Loucy (cell line): ENCODE measurements around the gene SFMBT2.
"Not testable (repeated sequence)": the region's sequence is repeated elsewhere in the genome, so short reads cannot be mapped to it uniquely, and the experiment has no call there.

ENCODE experiments used
- H2AFZ ChIP-seq: fragments of 200-600 bp; sonication (generic); 2 replicates; pipeline ENCODE4 v1.6.0; 2016; ENCODE audit warnings: antibody characterized with exemption, mild to moderate bottlenecking, low read length, moderate library complexity
- H3F3A ChIP-seq: fragments of 200-600 bp; 2 replicates; pipeline ENCODE4 v1.6.0; 2016; ENCODE audit warnings: antibody characterized with exemption, low read depth, mild to moderate bottlenecking
- H3K27me3 ChIP-seq: fragments of 200-600 bp; sonication (generic); 2 replicates; pipeline ENCODE4 v1.6.1; 2014; ENCODE audit warnings: low read length, mild to moderate bottlenecking; ENCODE audit not compliant: insufficient read depth, poor library complexity, severe bottlenecking
- H3K36me3 ChIP-seq: fragments of 200-600 bp; sonication (generic); 2 replicates; pipeline ENCODE4 v1.6.1; 2016; ENCODE audit warnings: low read length; ENCODE audit not compliant: insufficient read depth
- H3K4me1 ChIP-seq: fragments of 200-600 bp; sonication (generic); 2 replicates; pipeline ENCODE4 v1.5.1; 2014; ENCODE audit warnings: low read length, mild to moderate bottlenecking; ENCODE audit not compliant: insufficient read depth, poor library complexity, severe bottlenecking
- H3K4me2 ChIP-seq: fragments of 200-600 bp; sonication (generic); 2 replicates; pipeline ENCODE4 v1.6.0; 2014; ENCODE audit warnings: antibody characterized with exemption, low read length, low read depth, mild to moderate bottlenecking; ENCODE audit not compliant: poor library complexity, severe bottlenecking
- H3K4me3 ChIP-seq: fragments of 200-600 bp; sonication (generic); 2 replicates; pipeline ENCODE4 v1.5.1; 2014; ENCODE audit warnings: low read length, mild to moderate bottlenecking, mixed read lengths; ENCODE audit not compliant: poor library complexity, severe bottlenecking
- H3K79me2 ChIP-seq: fragments of 200-600 bp; sonication (generic); 2 replicates; pipeline ENCODE4 v1.6.1; 2014; ENCODE audit warnings: low read length; ENCODE audit not compliant: insufficient read depth
- H3K9ac ChIP-seq: fragments of 200-600 bp; sonication (generic); 2 replicates; pipeline ENCODE4 v1.6.0; 2014; ENCODE audit warnings: mild to moderate bottlenecking, low read depth, low read length, moderate library complexity; ENCODE audit not compliant: poor library complexity, severe bottlenecking
- H3K9me2 ChIP-seq: fragments of 200-600 bp; sonication (generic); replicated peaks from 2 replicates; pipeline ENCODE4 v1.6.1; 2016; ENCODE audit warnings: low read depth, low read length, mixed read lengths
- H3K9me3 ChIP-seq: fragments of 200-600 bp; sonication (generic); 2 replicates; pipeline ENCODE4 v1.6.1; 2014; ENCODE audit warnings: mild to moderate bottlenecking, antibody characterized with exemption, low read length, low read depth; ENCODE audit not compliant: insufficient read depth
- H4K20me1 ChIP-seq: fragments of 200-600 bp; sonication (generic); 2 replicates; pipeline ENCODE4 v1.6.0; 2014; ENCODE audit warnings: antibody characterized with exemption, low read length, mild to moderate bottlenecking; ENCODE audit not compliant: insufficient read depth, poor library complexity, severe bottlenecking
- EZH2phosphoT487 ChIP-seq: fragments of 200-600 bp; IDR thresholded peaks from 2 replicates; pipeline ENCODE4 v1.6.1; 2018; ENCODE audit warnings: antibody characterized with exemption, mild to moderate bottlenecking, moderate library complexity, borderline replicate concordance
- TF ChIP-seq, protein P1 (sequence below): fragments of 200-600 bp; sonication (generic); conservative IDR thresholded peaks from 2 replicates; pipeline ENCODE4 v1.5.1; 2014; ENCODE audit warnings: mild to moderate bottlenecking, antibody characterized with exemption, low read length

SFMBT2 gene

GRCh38 chr10:7185367-7185690 is 225.5 kb downstream of the SFMBT2 start:
- Histone ChIP-seq H3K9ac (no peak overlapping the region), H3K36me3 (peaks cover 32% of the 10 kb centered on the region; the same call in 1 of the 2 replicates), H3K4me3 (no peak overlapping the region), H3K9me2 (no peaks in the 10 kb centered on the region), H3K4me1 (no peaks in the 10 kb centered on the region), H3K27me3 (no peaks in the 10 kb centered on the region), H3K4me2 (no peak overlapping the region), H2AFZ (no peak overlapping the region), H3F3A (no peaks in the 10 kb centered on the region), H3K79me2 (no peaks in the 10 kb centered on the region), H3K9me3 (no peaks in the 10 kb centered on the region; the same call in 1 of the 2 replicates), H4K20me1 (no peaks in the 10 kb centered on the region)
- TF ChIP-seq EZH2phosphoT487 = no peak
- TF ChIP-seq, protein P1, sequence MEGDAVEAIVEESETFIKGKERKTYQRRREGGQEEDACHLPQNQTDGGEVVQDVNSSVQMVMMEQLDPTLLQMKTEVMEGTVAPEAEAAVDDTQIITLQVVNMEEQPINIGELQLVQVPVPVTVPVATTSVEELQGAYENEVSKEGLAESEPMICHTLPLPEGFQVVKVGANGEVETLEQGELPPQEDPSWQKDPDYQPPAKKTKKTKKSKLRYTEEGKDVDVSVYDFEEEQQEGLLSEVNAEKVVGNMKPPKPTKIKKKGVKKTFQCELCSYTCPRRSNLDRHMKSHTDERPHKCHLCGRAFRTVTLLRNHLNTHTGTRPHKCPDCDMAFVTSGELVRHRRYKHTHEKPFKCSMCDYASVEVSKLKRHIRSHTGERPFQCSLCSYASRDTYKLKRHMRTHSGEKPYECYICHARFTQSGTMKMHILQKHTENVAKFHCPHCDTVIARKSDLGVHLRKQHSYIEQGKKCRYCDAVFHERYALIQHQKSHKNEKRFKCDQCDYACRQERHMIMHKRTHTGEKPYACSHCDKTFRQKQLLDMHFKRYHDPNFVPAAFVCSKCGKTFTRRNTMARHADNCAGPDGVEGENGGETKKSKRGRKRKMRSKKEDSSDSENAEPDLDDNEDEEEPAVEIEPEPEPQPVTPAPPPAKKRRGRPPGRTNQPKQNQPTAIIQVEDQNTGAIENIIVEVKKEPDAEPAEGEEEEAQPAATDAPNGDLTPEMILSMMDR = no peak

- Histone ChIP-seq H4K20me1 (no peaks in the 10 kb centered on the region), H2AFZ (no peak overlapping the region), H3K27me3 (no peaks in the 10 kb centered on the region), H3K9me2 (no peaks in the 10 kb centered on the region), H3K9me3 (no peaks in the 10 kb centered on the region; the same call in 1 of the 2 replicates), H3K9ac (no peak overlapping the region), H3K4me1 (no peaks in the 10 kb centered on the region), H3K4me3 (no peak overlapping the region), H3K36me3 (peaks cover 33% of the 10 kb centered on the region; the same call in 1 of the 2 replicates), H3F3A (no peaks in the 10 kb centered on the region), H3K4me2 (no peak overlapping the region), H3K79me2 (no peaks in the 10 kb centered on the region)
- no peak for TF ChIP-seq EZH2phosphoT487
- TF ChIP-seq, protein P1 = no peak
These were observed 226.0 kb downstream of the SFMBT2 start for GRCh38 chr10:7184660-7185366.

GRCh38 chr10:7184116-7184515 is 226.7 kb downstream of the SFMBT2 start:
- not testable (repeated sequence) for H3K9ac ChIP-seq, H3K4me3 ChIP-seq, H3K9me3 ChIP-seq

GRCh38 chr10:7182327-7182726 is 228.5 kb downstream of the SFMBT2 start:
- peaks cover 24% of the 10 kb centered on the region; the same call in 1 of the 2 replicates for H3K36me3 ChIP-seq

More at GRCh38 chr10:7184116-7184515, 226.7 kb downstream of the SFMBT2 start:
- H3K4me2 ChIP-seq, H3K4me1 ChIP-seq, H3F3A ChIP-seq, H3K9me2 ChIP-seq, H3K79me2 ChIP-seq, H2AFZ ChIP-seq, H3K27me3 ChIP-seq, H4K20me1 ChIP-seq: not testable (repeated sequence)
- H3K36me3 ChIP-seq = peaks cover 30% of the 10 kb centered on the region; the same call in 1 of the 2 replicates

More at GRCh38 chr10:7182327-7182726, 228.5 kb downstream of the SFMBT2 start:
- not testable (repeated sequence) for H3K9ac ChIP-seq, H3K9me3 ChIP-seq, H2AFZ ChIP-seq, H3K27me3 ChIP-seq, H4K20me1 ChIP-seq, H3K4me1 ChIP-seq, H3F3A ChIP-seq, H3K79me2 ChIP-seq, H3K4me3 ChIP-seq, H3K4me2 ChIP-seq, H3K9me2 ChIP-seq
